Mucosa of rectum (tissue), 2 donors: ENCODE measurements around the gene PHF21B.

Source experiments
- H3K27ac ChIP-seq, 2 donors: one replicate each; pipeline ENCODE4 v1.7.0; 2013; ENCODE audit warnings: inconsistent platforms in 2 of 2, low read depth in 2 of 2, low read length in 2 of 2
- H3K27me3 ChIP-seq, 2 donors: one replicate each; pipeline ENCODE4 v1.7.0; 2013; ENCODE audit warnings: low read length in 2 of 2; ENCODE audit not compliant: control insufficient read depth in 2 of 2, insufficient read depth in 2 of 2
- H3K36me3 ChIP-seq, 2 donors: one replicate each; pipeline ENCODE4 v1.7.0; 2013; ENCODE audit warnings: low read length in 2 of 2; ENCODE audit not compliant: control insufficient read depth in 2 of 2, insufficient read depth in 2 of 2
- H3K4me1 ChIP-seq, 2 donors: one replicate each; pipeline ENCODE4 v1.7.0; 2013; ENCODE audit warnings: low read length in 2 of 2, mild to moderate bottlenecking in 1 of 2; ENCODE audit not compliant: control insufficient read depth in 2 of 2, insufficient read depth in 2 of 2
- H3K4me3 ChIP-seq, 2 donors: one replicate each; pipeline ENCODE4 v1.7.0; 2013; ENCODE audit warnings: low read length in 2 of 2
- H3K9ac ChIP-seq, 2 donors: one replicate each; pipeline ENCODE4 v1.7.0; 2013; ENCODE audit warnings: low read length in 2 of 2, low read depth in 1 of 2, mild to moderate bottlenecking in 1 of 2
- H3K9me3 ChIP-seq, 2 donors: one replicate each; pipeline ENCODE4 v1.7.0; 2013; ENCODE audit warnings: low read length in 2 of 2; ENCODE audit not compliant: control insufficient read depth in 2 of 2
- donor health status: healthy.
- donor health status: Normal muscosa, but diverticular disease.

The PHF21B gene

DNA sequence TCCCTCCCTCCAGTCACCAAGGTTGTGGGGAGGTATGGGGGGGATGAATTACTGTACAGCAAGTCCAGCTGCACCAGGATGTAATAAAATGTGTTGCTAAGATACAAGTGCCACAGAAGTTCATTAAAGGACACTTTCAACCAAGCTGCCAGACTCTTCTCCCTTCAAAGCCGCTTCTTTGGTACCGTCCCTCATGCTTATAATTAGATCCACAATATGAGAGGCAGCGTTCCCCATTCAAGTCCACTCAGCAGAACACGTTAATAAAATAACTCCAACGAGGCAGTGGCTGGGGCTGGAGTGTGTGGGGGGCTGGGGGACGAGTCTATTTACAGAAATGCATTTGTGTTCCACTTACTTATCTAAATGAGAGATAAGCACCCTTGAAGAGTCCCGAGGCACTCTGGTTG, 14.7 kb downstream of the PHF21B start:
- no peaks in the 10 kb centered on the region for H3K9me3 ChIP-seq
- H3K27ac ChIP-seq = no peak overlapping the region
- no peak overlapping the region for H3K9ac ChIP-seq
- H3K36me3 ChIP-seq = no peaks in the 10 kb centered on the region
- no peak overlapping the region for H3K4me3 ChIP-seq
- H3K27me3 ChIP-seq = peaks cover 4% of the 10 kb centered on the region in 2 donors
- no peaks in the 10 kb centered on the region for H3K4me1 ChIP-seq

DNA sequence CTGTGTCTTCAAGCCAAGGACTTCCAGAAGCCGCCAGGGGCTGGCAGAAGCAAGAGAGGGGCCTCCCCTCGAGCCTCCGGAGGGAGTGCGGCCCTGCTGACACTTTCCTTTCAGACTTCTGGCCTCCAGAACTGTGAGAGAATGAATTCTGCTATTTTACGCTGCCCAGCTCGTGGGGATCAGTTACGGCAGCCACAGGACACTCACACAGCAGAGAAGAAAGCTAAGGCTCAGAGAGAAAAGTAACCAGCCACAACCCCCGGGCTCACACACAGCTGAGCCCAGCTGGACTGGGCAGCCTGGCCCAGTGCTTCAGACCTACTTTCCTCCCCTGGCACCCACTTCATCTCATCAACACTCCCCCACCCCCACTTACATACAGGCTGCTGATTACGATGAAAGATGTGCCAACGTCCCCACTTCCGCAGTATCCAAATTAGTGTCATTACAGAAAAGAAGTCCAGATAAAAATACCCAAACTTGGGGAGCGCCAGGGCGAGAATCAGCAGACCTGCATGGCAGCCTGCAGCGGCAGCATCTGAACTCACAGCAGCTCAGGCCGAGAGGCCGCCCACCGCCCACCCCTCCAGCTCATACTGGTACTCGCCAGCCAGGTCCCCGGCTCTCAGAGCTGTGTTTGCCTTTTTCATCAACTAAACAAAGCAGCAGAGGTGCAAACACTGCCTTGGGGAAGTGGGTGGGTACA, 15.3 kb downstream of the PHF21B start:
- no peak overlapping the region for H3K27ac ChIP-seq
- peaks cover 4% of the 10 kb centered on the region in 2 donors for H3K27me3 ChIP-seq
- no peak overlapping the region for H3K4me3 ChIP-seq
- no peak overlapping the region for H3K9ac ChIP-seq
- H3K4me1 ChIP-seq = no peaks in the 10 kb centered on the region
- no peaks in the 10 kb centered on the region for H3K36me3 ChIP-seq
- no peaks in the 10 kb centered on the region for H3K9me3 ChIP-seq

DNA sequence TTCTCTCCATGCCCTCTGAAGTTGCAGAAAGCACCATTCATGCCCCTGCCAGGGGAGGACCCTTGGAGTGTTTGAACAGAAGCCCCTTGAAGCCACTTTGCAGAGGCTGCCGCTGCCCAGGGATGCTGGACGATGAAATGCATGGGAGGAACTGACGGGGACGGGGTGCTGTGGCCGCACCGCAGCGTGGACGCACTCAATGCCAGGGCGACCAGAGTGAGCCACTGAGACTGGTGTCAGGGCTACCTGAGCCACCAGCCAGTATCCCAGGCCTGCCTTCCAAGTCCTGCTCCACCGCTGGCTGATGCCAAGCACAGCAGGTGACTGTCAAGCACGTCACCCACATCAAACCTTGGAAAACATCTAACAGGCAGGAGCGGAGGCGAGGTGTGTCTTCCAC, 17.6 kb downstream of the PHF21B start:
- H3K27me3 ChIP-seq = peaks cover 4% of the 10 kb centered on the region in 2 donors
- H3K27ac ChIP-seq = no peak overlapping the region
- no peaks in the 10 kb centered on the region for H3K36me3 ChIP-seq
- H3K9ac ChIP-seq = no peak overlapping the region
- no peaks in the 10 kb centered on the region for H3K4me1 ChIP-seq
- no peaks in the 10 kb centered on the region for H3K9me3 ChIP-seq
- H3K4me3 ChIP-seq = no peak overlapping the region

GRCh38 chr22:44991218-44991617, 18.6 kb downstream of the PHF21B start:
- Histone ChIP-seq H3K36me3 (no peaks in the 10 kb centered on the region), H3K27me3 (no peaks in the 10 kb centered on the region), H3K9ac (no peak overlapping the region)

DNA sequence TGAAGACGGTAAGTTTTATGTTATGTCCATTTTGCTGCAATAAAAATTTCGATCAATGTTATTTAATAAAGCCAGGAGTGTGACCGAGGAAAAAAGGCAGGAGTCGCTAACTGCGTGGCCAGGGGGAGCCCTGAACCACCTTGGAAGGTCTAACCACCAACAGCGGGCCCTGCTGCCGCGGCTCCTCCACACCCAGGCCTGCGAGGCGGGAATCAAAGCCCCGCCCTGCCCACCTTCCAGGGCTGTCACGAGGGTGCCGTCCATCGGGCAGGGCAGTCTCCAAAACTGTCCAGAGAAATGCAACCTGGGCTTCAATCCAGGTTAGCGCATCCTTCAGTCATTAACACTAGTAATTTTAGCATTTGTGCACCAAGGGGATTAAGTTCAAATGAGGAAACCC, 19.0 kb downstream of the PHF21B start:
- no peak overlapping the region for H3K4me3 ChIP-seq
- no peaks in the 10 kb centered on the region for H3K36me3 ChIP-seq
- H3K4me1 ChIP-seq = no peaks in the 10 kb centered on the region

More at GRCh38 chr22:44991218-44991617, 18.6 kb downstream of the PHF21B start:
- no peak overlapping the region for H3K4me3 ChIP-seq
- no peaks in the 10 kb centered on the region for H3K4me1 ChIP-seq
- H3K27ac ChIP-seq = no peak overlapping the region
- no peaks in the 10 kb centered on the region for H3K9me3 ChIP-seq

DNA sequence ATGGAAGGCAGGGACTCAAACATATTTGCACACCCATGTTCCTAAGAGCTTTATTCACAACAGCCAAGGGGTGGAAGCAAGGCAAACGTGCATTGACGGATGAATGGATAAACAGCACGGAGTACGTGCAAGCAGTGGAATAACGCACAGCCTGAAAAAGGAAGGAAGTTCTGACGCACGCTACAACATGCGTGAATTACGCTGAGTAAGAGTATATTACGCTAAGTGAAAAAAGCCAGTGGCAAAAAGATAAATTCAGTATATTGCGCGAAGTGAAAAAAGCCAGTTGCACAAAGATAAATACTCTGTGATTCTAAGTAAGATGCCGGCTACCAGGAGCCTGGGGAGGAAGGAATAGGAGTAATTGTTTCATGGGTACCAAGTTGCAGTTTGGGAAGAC, 19.5 kb downstream of the PHF21B start:
- H3K4me1 ChIP-seq = no peaks in the 10 kb centered on the region
- H3K27me3 ChIP-seq = no peaks in the 10 kb centered on the region
- no peak overlapping the region for H3K4me3 ChIP-seq
- H3K9ac ChIP-seq = no peak overlapping the region
- H3K9me3 ChIP-seq = no peaks in the 10 kb centered on the region
- no peak overlapping the region for H3K27ac ChIP-seq
- H3K36me3 ChIP-seq = no peaks in the 10 kb centered on the region

More for the DNA sequence above, 19.0 kb downstream of the PHF21B start:
- Histone ChIP-seq H3K9ac (no peak overlapping the region), H3K27me3 (no peaks in the 10 kb centered on the region), H3K27ac (no peak overlapping the region), H3K9me3 (no peaks in the 10 kb centered on the region)

DNA sequence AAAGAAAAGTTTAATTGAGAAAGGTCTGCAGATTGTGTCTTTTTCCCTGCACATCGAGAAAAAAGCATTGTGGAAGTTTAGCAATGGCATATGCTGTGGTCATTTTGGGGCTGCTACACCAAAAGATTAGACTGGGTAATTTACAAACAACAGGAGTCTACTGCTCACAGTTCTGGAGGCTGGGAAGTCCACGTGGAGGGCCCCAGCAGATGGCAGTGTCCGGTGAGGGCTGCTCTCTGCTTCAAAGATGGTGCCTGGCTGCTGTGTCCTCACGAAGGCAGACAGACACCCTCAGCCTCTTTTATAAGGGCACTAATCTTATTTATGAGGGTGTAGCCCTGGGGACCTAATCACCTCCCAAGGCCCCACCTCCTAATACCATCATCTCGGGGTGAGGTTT, 21.1 kb downstream of the PHF21B start:
- H3K9ac ChIP-seq = no peak overlapping the region
- H3K4me1 ChIP-seq = no peaks in the 10 kb centered on the region
- H3K36me3 ChIP-seq = no peaks in the 10 kb centered on the region
- no peak overlapping the region for H3K4me3 ChIP-seq
- H3K27ac ChIP-seq = no peak overlapping the region
- no peaks in the 10 kb centered on the region for H3K9me3 ChIP-seq
- no peaks in the 10 kb centered on the region for H3K27me3 ChIP-seq

DNA sequence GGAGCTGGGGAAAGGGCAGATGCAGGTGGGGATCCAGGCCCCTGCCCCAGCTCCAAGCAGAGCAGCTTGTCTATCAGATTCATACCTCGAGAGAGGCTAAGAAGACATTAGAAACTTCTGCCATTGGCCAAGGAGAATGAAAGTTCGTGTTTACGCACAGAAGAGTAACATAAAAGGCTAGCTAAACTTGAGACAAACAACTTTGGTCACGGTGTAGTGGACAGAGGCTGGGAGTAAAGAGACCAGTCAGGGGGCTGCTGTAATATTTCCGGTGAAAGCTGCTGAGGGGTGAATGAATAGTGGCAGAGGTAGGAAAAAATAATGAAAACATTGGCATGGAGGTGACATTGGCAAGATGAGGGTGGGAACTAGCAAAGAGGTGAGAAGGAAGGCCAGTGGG, 22.9 kb downstream of the PHF21B start:
- Histone ChIP-seq H3K27ac (no peak overlapping the region), H3K4me1 (no peaks in the 10 kb centered on the region), H3K4me3 (no peak overlapping the region), H3K9me3 (no peaks in the 10 kb centered on the region), H3K36me3 (no peaks in the 10 kb centered on the region), H3K27me3 (no peaks in the 10 kb centered on the region), H3K9ac (no peak overlapping the region)

GRCh38 chr22:44985906-44986527, 23.8 kb downstream of the PHF21B start:
- Histone ChIP-seq H3K9ac (no peak overlapping the region), H3K36me3 (no peaks in the 10 kb centered on the region), H3K4me3 (no peak overlapping the region), H3K27me3 (no peaks in the 10 kb centered on the region), H3K9me3 (no peaks in the 10 kb centered on the region), H3K27ac (no peak overlapping the region), H3K4me1 (no peaks in the 10 kb centered on the region)

DNA sequence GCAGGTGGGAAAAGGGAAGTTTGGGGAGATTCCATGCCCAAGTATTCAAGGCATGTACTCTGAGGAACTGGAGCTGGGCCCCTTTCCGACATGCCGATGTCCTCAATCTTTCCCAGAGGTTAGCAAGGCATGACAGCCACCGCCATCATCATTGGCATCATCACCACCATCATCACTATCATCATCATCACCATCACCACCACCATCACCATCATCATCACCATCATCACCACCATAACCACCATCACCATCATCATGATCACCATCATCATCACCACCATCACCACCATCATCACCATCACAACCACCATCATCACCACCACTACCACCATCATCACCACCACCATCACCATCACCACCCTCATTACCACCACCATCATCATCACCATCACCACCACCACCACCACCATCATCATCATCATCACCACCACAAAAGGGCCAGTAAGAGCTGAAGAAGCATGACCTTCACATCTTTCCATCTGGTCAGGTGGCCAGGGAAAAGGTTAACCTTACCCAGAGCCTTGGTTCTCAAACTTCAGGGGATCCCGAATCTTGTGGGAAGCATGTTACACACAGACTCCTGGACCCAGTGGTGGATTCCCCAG, 25.8 kb downstream of the PHF21B start:
- H3K36me3 ChIP-seq = no peaks in the 10 kb centered on the region
- H3K4me1 ChIP-seq = no peaks in the 10 kb centered on the region
- no peaks in the 10 kb centered on the region for H3K27me3 ChIP-seq
- no peak overlapping the region for H3K4me3 ChIP-seq
- no peak overlapping the region for H3K27ac ChIP-seq
- no peak overlapping the region for H3K9ac ChIP-seq
- H3K9me3 ChIP-seq = no peaks in the 10 kb centered on the region
